ENCODE results near the gene NKAIN2. TPM values are rescaled to one million over a fixed set of nuclear protein-coding genes. Genes with fewer than 3 reads are reported as not detected.

The NKAIN2 gene
- polyA plus RNA-seq, 1 of the 3 experiments (the other 2 are of a cell fraction), result not detected

DNA sequence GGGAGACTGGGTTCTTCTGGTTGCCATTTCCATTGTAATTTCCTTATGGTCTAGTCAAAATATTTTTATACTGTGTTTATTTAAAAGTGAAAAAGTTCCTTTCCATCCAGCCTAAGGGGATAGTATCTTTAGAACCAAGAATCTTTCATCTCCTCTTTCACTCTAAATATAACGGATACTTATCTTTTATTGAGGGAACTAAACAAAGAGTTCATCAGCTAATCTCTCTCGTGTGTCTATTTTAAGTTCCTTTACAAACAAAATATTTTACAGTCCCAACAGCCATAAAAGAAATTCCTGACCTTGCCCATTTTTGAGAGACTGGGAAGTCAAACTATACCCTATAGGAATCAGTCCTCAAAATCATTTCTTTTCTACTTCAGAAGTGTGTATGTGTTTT is 232.7 kb downstream of the NKAIN2 start (continued):
- TF ChIP-seq, protein P1, sequence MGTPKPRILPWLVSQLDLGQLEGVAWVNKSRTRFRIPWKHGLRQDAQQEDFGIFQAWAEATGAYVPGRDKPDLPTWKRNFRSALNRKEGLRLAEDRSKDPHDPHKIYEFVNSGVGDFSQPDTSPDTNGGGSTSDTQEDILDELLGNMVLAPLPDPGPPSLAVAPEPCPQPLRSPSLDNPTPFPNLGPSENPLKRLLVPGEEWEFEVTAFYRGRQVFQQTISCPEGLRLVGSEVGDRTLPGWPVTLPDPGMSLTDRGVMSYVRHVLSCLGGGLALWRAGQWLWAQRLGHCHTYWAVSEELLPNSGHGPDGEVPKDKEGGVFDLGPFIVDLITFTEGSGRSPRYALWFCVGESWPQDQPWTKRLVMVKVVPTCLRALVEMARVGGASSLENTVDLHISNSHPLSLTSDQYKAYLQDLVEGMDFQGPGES (IDR thresholded peaks at IDR 0.05; ENCODE audit: low read depth, low read length), result no peak
- no peak for TF ChIP-seq NRF1 (IDR thresholded peaks at IDR 0.05; ENCODE audit: low read depth, low read length)
- no peak for TF ChIP-seq EP300 (IDR thresholded peaks at IDR 0.05; ENCODE audit: borderline replicate concordance in 1 of 2, low read depth in 1 of 2, low read length in 1 of 2)
- no peak for TF ChIP-seq MXI1 (IDR thresholded peaks at IDR 0.05; ENCODE audit: low read depth, low read length)

DNA sequence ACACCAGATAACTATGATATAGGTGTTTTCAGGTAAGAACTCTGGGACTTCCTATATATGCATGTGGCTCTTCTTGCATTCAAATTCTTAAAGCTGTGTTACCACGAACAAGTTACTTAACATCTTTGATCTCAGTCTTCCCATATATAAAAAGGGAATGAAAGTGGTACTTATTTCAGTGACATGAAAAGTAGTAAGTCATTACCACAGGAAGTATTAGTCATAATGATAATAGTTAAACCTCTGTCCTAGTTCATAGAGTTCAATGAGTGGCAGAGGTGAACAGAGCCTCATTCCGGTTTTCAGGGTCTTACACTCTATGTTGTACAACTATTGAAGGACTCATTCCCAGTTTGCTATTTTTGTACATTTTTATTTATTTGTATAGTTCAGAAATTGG is 237.0 kb downstream of the NKAIN2 start:
- no peak for DNase-seq
- Histone ChIP-seq H3K4me1 (ENCODE audit: control insufficient read depth in 1 of 2, insufficient read depth in 2 of 2, low read depth in 1 of 2, low read length in 1 of 2) (no peaks in the 10 kb centered on the region), H3K9me3 (no peaks in the 10 kb centered on the region), H3F3A (replicated peaks; ENCODE audit: insufficient read depth) (no peaks in the 10 kb centered on the region), H3K4me2 (no peak overlapping the region), H4K20me1 (ENCODE audit: insufficient read depth) (no peaks in the 10 kb centered on the region), H3K79me2 (ENCODE audit: insufficient read depth) (no peaks in the 10 kb centered on the region), H3K9me2 (no peaks in the 10 kb centered on the region), H3K27ac (ENCODE audit: low read depth in 2 of 2, low read length in 1 of 2) (no peak overlapping the region), H2AFZ (ENCODE audit: low read depth) (no peak overlapping the region), H3K4me3 (ENCODE audit: low read depth in 2 of 2, low read length in 1 of 2) (no peak overlapping the region), H3K27me3 (ENCODE audit: insufficient read depth) (no peaks in the 10 kb centered on the region), H3K9ac (no peak overlapping the region), H3K36me3 (replicated peaks in 1 of 2; ENCODE audit: control insufficient read depth in 1 of 2, insufficient read depth in 2 of 2, low read length in 1 of 2) (no peaks in the 10 kb centered on the region)
- POLR2A ChIA-PET, result no interaction called here
- CTCF ChIA-PET, result no interaction called here
- no peak for TF ChIP-seq POLR2AphosphoS5 (IDR thresholded peaks at IDR 0.05; ENCODE audit: low read depth, low read length)
- TF ChIP-seq CHD2 (IDR thresholded peaks at IDR 0.05; ENCODE audit: low read length, partially characterized antibody), result no peak
- no peak for TF ChIP-seq RXRA (IDR thresholded peaks at IDR 0.05; ENCODE audit: borderline replicate concordance, low read depth)
- TF ChIP-seq SIN3A (IDR thresholded peaks at IDR 0.05; ENCODE audit: borderline replicate concordance, low read depth, low read length), result no peak
- TF ChIP-seq, protein P2, sequence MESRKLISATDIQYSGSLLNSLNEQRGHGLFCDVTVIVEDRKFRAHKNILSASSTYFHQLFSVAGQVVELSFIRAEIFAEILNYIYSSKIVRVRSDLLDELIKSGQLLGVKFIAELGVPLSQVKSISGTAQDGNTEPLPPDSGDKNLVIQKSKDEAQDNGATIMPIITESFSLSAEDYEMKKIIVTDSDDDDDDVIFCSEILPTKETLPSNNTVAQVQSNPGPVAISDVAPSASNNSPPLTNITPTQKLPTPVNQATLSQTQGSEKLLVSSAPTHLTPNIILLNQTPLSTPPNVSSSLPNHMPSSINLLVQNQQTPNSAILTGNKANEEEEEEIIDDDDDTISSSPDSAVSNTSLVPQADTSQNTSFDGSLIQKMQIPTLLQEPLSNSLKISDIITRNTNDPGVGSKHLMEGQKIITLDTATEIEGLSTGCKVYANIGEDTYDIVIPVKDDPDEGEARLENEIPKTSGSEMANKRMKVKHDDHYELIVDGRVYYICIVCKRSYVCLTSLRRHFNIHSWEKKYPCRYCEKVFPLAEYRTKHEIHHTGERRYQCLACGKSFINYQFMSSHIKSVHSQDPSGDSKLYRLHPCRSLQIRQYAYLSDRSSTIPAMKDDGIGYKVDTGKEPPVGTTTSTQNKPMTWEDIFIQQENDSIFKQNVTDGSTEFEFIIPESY (IDR thresholded peaks at IDR 0.05; ENCODE audit: borderline replicate concordance, low read depth), result no peak
- TF ChIP-seq, protein P3, sequence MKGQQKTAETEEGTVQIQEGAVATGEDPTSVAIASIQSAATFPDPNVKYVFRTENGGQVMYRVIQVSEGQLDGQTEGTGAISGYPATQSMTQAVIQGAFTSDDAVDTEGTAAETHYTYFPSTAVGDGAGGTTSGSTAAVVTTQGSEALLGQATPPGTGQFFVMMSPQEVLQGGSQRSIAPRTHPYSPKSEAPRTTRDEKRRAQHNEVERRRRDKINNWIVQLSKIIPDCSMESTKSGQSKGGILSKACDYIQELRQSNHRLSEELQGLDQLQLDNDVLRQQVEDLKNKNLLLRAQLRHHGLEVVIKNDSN (IDR thresholded peaks at IDR 0.05; ENCODE audit: borderline replicate concordance, low read depth), result no peak
- no peak for TF ChIP-seq GATA2 (CRISPR knock-in tag; IDR thresholded peaks at IDR 0.05)
- no peak for TF ChIP-seq YY1 (IDR thresholded peaks at IDR 0.05; ENCODE audit: low read depth)
- TF ChIP-seq NRF1 (IDR thresholded peaks at IDR 0.05; ENCODE audit: low read depth, low read length), result no peak
- TF ChIP-seq, protein P4, sequence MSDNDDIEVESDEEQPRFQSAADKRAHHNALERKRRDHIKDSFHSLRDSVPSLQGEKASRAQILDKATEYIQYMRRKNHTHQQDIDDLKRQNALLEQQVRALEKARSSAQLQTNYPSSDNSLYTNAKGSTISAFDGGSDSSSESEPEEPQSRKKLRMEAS (IDR thresholded peaks at IDR 0.05; ENCODE audit: low read depth), result no peak
- WGBS (ENCODE audit: low lambda C conversion rate), result 4% methylated on average over 2 of the region's 2 CpGs

All from SK-N-SH (cell line).